Natural killer cell (primary cell): ENCODE results near the gene RELA. TPM values are rescaled to one million over a fixed set of nuclear protein-coding genes. Genes with fewer than 3 reads are reported as not detected.

Source experiments
- ATAC-seq, 3 donors: fragments of 150-1000 bp in 2 of 3; fragments of 200-7000 bp in 1 of 3; cut with Tn5 transposase; 1 replicate in 1 of 3; 2 replicates in 2 of 3; pipeline ENCODE4 v1.10.0; 2021; ENCODE audit warnings: mild to moderate bottlenecking in 2 of 3, moderate library complexity in 2 of 3
- DNase-seq, 2 donors: peaks; one replicate each; pipeline versions ENCODE4 v3.0.0 to v3.0.0-alpha.2; 2013 to 2021; ENCODE audit warnings: mixed read lengths in 1 of 2
- H3K27ac ChIP-seq: one replicate; pipeline ENCODE4 v1.5.1; 2013; ENCODE audit warnings: mild to moderate bottlenecking, low read length
- H3K27me3 ChIP-seq: one replicate; pipeline ENCODE4 v1.6.1; 2013; ENCODE audit warnings: low read length; ENCODE audit not compliant: control insufficient read depth, insufficient read depth
- H3K36me3 ChIP-seq: one replicate; pipeline ENCODE4 v1.6.1; 2013; ENCODE audit warnings: low read length; ENCODE audit not compliant: control insufficient read depth, insufficient read depth
- H3K4me1 ChIP-seq: one replicate; pipeline ENCODE4 v1.6.1; 2013; ENCODE audit warnings: low read length; ENCODE audit not compliant: control insufficient read depth, insufficient read depth
- H3K4me3 ChIP-seq: one replicate; pipeline ENCODE4 v1.5.1; 2013; ENCODE audit warnings: low read length
- H3K9me3 ChIP-seq: one replicate; pipeline ENCODE4 v1.6.1; 2013; ENCODE audit warnings: low read length; ENCODE audit not compliant: control insufficient read depth, insufficient read depth
- H3K27ac Mint-ChIP-seq, 2 donors: one replicate each; pipeline ENCODE4 v1.8.0; 2022; ENCODE audit warnings: mild to moderate bottlenecking in 2 of 2, mixed read lengths in 2 of 2, moderate library complexity in 1 of 2
- H3K27me3 Mint-ChIP-seq, 2 donors: one replicate each; pipeline ENCODE4 v1.8.0; 2022; ENCODE audit warnings: low read depth in 2 of 2, mixed read lengths in 2 of 2
- H3K36me3 Mint-ChIP-seq: one replicate; pipeline ENCODE4 v1.8.0; 2022; ENCODE audit warnings: mixed read lengths
- H3K4me1 Mint-ChIP-seq, 2 donors: one replicate each; pipeline ENCODE4 v1.8.0; 2022; ENCODE audit warnings: mixed read lengths in 2 of 2
- H3K4me3 Mint-ChIP-seq: one replicate; pipeline ENCODE4 v1.8.0; 2022; ENCODE audit warnings: mild to moderate bottlenecking, moderate library complexity, mixed read lengths
- H3K9me3 Mint-ChIP-seq, 2 donors: one replicate each; pipeline ENCODE4 v1.8.0; 2022; ENCODE audit warnings: mixed read lengths in 2 of 2
- WGBS: methylation state at CpG from one replicate; pipeline ENCODE4 v1.1.7; 2013; ENCODE audit warnings: missing lambda C conversion rate; ENCODE audit not compliant: insufficient coverage; 5-methylcytosine and 5-hydroxymethylcytosine counted together
- intact Hi-C: fragments of 100-400 bp; cut with micrococcal nuclease; formaldehyde crosslinking; loops from one replicate; pipeline ENCODE4 v1.14.2; 2022
- total RNA-seq, 4 donors: library from RNA; stranded (reverse); fragments of 120-200 nt in 1 of 4; gene quantifications; one replicate each; pipeline versions ENCODE4 v1.2.3 to v1.2.4, GENCODE V29; 2013 to 2022
- TF ChIP-seq, protein P1 (sequence below): fragments of 200-600 bp; IDR thresholded peaks from one replicate; pipeline ENCODE4 v1.8.0; 2022; ENCODE audit warnings: antibody characterized with exemption

RELA gene
- total RNA-seq, 3 donors from 2014 or later (not counting 1 experiment from before 2014, with no cell fraction given): 319 to 380 (median 338) TPM

DNA sequence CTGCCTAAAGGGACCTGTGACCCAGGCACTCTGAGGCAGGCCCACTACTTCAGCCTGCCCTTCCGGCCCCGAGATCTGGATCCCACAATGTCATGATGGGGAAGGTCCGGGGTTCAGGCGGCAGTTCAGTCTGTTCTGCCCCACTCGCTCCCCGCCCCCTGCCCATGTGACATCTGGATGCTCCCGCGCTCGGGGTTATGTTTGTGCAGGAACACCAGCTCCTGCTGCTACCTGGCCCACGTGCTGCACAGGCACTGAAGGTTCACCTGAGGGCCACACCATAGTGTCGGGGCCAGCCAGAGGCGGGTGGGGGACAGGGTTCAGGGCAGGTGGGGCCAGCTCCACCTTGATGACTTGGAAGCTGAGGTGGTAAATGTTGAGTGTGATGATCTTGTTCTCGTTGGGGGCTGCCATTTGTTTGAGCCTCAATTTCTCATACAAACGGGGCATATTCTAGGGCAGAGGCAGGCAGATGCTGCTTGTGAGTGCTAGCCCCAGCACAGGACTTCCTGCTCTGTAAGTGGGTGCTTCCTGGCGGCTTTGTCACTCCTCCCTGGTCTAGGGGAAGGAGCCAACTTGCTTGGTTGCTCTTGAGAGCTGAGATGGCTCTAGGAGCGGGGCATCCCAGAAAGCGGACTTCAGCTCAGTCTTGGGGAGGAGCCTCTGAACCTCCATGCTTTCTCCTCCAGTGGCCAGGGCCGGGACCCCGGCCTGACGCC is 29.2 kb downstream of the RELA start:
- TF ChIP-seq, protein P1, sequence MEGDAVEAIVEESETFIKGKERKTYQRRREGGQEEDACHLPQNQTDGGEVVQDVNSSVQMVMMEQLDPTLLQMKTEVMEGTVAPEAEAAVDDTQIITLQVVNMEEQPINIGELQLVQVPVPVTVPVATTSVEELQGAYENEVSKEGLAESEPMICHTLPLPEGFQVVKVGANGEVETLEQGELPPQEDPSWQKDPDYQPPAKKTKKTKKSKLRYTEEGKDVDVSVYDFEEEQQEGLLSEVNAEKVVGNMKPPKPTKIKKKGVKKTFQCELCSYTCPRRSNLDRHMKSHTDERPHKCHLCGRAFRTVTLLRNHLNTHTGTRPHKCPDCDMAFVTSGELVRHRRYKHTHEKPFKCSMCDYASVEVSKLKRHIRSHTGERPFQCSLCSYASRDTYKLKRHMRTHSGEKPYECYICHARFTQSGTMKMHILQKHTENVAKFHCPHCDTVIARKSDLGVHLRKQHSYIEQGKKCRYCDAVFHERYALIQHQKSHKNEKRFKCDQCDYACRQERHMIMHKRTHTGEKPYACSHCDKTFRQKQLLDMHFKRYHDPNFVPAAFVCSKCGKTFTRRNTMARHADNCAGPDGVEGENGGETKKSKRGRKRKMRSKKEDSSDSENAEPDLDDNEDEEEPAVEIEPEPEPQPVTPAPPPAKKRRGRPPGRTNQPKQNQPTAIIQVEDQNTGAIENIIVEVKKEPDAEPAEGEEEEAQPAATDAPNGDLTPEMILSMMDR: no peak
- peak; percentile 41 to 51 (median 47) for ATAC-seq
- no peaks in the 10 kb centered on the region for H3K9me3 ChIP-seq
- peak overlapping the region; percentile 91 to 92 for H3K27ac Mint-ChIP-seq
- H3K27ac ChIP-seq: peak overlapping the region; percentile 68
- H3K27me3 ChIP-seq: no peaks in the 10 kb centered on the region
- DNase-seq: peak in 1 of 2 donors; percentile 51
- H3K36me3 ChIP-seq: peaks cover 56% of the 10 kb centered on the region
- H3K36me3 Mint-ChIP-seq: no peaks in the 10 kb centered on the region
- no peaks in the 10 kb centered on the region for H3K9me3 Mint-ChIP-seq
- H3K4me1 ChIP-seq: peaks cover 43% of the 10 kb centered on the region
- no peak overlapping the region for H3K4me3 ChIP-seq
- H3K4me1 Mint-ChIP-seq: peaks cover 27 to 31% of the 10 kb centered on the region in 2 donors
- peak overlapping the region; percentile 71 for H3K4me3 Mint-ChIP-seq
- H3K27me3 Mint-ChIP-seq: no peaks in the 10 kb centered on the region
- WGBS: 63% methylated on average over 20 of the region's 20 CpGs
- intact Hi-C loops: no loop called here

DNA sequence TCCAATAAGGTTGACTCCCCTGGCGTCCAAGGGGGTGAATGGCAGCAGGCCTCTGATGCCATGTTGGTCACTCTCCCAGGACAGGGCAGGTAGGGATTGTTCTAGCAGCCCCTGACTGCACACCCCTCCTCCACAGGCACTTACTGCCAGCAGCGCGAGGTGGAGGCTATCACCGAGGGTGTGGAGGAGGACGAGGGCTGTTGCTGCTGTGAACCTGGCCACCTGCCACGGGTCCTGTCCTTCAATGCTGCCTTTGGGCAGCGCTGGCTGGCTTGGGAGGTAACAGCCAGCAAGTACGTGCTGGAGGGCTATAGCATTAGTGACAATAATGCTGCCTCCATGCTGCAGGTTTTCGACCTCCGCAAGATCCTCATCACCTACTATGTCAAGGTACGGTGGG is 32.5 kb downstream of the RELA start:
- intact Hi-C loops: no loop called here
- peaks cover 35% of the 10 kb centered on the region for H3K4me1 ChIP-seq
- H3K4me3 ChIP-seq: no peak overlapping the region
- no peak for DNase-seq
- H3K36me3 Mint-ChIP-seq: no peaks in the 10 kb centered on the region
- WGBS: 96% methylated on average over 11 of the region's 11 CpGs
- no peak for ATAC-seq
- no peaks in the 10 kb centered on the region for H3K9me3 ChIP-seq
- no peaks in the 10 kb centered on the region for H3K27me3 ChIP-seq
- H3K27me3 Mint-ChIP-seq: no peaks in the 10 kb centered on the region
- no peak overlapping the region for H3K27ac Mint-ChIP-seq
- peaks cover 63% of the 10 kb centered on the region for H3K36me3 ChIP-seq
- no peak overlapping the region for H3K27ac ChIP-seq
- H3K4me3 Mint-ChIP-seq: no peak overlapping the region
- TF ChIP-seq, protein P1: no peak
- peaks cover 19 to 21% of the 10 kb centered on the region in 2 donors for H3K4me1 Mint-ChIP-seq
- H3K9me3 Mint-ChIP-seq: no peaks in the 10 kb centered on the region

DNA sequence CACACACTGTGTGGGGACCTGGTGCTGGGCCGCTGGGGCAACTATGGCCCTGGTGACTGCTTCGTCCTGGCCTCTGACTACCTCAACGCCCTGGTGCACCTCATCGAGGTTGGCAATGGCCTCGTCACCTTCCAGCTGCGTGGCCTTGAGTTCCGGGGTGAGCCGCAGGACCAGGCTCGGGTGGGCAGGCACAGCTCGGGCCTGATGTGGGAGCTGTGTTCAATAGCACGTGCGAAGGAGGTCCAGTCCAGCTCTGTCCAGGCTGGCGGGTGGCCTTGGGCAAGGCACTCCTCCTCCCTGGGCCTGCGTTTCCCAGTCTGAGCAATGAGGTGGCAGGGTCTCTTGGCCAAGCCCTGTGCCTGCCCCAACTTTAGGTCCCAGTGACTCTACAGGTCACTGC is 33.1 kb downstream of the RELA start:
- Mint-ChIP-seq H3K4me3 (no peak overlapping the region), H3K9me3 (no peaks in the 10 kb centered on the region), H3K27me3 (no peaks in the 10 kb centered on the region), H3K27ac (no peak overlapping the region), H3K36me3 (no peaks in the 10 kb centered on the region), H3K4me1 (peaks cover 19 to 21% of the 10 kb centered on the region in 2 donors)
- 98% methylated on average over 14 of the region's 14 CpGs for WGBS
- ATAC-seq (no peak), DNase-seq (no peak)
- H3K27ac ChIP-seq: no peak overlapping the region
- H3K4me1 ChIP-seq: peaks cover 29% of the 10 kb centered on the region
- TF ChIP-seq, protein P1: no peak
- no peaks in the 10 kb centered on the region for H3K9me3 ChIP-seq
- intact Hi-C loops: loop anchor here (5.0 kb wide), 2 partner anchors 33 to 188 kb away; partner anchors contain the start of gene RELA
- no peaks in the 10 kb centered on the region for H3K27me3 ChIP-seq
- peaks cover 64% of the 10 kb centered on the region for H3K36me3 ChIP-seq
- no peak overlapping the region for H3K4me3 ChIP-seq
